ENCODE measurements around the gene AKAP8L.

DNA sequence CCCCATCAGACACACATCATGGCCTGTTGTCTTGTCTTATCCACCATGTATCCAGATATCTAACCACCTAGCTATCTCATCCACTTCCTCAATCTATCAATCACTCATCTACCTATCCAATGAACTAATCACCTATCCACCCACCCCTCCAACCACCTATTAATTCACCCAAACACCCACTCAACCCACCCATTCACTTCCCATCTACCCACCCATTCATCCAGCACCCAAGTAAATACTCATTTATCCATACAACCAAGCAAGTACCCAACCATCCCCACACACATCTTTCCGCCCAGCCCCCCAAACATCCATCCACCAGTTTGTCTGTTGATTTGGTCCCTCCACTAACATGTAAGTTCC, 31.7 kb upstream of the AKAP8L start:
- TF ChIP-seq, protein P1, sequence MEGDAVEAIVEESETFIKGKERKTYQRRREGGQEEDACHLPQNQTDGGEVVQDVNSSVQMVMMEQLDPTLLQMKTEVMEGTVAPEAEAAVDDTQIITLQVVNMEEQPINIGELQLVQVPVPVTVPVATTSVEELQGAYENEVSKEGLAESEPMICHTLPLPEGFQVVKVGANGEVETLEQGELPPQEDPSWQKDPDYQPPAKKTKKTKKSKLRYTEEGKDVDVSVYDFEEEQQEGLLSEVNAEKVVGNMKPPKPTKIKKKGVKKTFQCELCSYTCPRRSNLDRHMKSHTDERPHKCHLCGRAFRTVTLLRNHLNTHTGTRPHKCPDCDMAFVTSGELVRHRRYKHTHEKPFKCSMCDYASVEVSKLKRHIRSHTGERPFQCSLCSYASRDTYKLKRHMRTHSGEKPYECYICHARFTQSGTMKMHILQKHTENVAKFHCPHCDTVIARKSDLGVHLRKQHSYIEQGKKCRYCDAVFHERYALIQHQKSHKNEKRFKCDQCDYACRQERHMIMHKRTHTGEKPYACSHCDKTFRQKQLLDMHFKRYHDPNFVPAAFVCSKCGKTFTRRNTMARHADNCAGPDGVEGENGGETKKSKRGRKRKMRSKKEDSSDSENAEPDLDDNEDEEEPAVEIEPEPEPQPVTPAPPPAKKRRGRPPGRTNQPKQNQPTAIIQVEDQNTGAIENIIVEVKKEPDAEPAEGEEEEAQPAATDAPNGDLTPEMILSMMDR (IDR thresholded peaks at IDR 0.05) = no peak
- TF ChIP-seq POLR2AphosphoS5 (IDR thresholded peaks at IDR 0.05) (no peak), EP300 (IDR thresholded peaks at IDR 0.05; ENCODE audit: low read depth) (no peak)

All from transverse colon (tissue), 4 donors.